NOMO-1 treated with dmso at 0.1 percent for 144 hours (cell line): ENCODE measurements around the gene RANBP2.
"Not testable (repeated sequence)": the region's sequence is repeated elsewhere in the genome, so short reads cannot be mapped to it uniquely, and the experiment has no call there.

Experiments
- DNase-seq: peaks from one replicate; lab custom pipeline; 2025; ENCODE audit not compliant: unreplicated experiment; lab: John Stamatoyannopoulos, UW

Gene RANBP2

DNA sequence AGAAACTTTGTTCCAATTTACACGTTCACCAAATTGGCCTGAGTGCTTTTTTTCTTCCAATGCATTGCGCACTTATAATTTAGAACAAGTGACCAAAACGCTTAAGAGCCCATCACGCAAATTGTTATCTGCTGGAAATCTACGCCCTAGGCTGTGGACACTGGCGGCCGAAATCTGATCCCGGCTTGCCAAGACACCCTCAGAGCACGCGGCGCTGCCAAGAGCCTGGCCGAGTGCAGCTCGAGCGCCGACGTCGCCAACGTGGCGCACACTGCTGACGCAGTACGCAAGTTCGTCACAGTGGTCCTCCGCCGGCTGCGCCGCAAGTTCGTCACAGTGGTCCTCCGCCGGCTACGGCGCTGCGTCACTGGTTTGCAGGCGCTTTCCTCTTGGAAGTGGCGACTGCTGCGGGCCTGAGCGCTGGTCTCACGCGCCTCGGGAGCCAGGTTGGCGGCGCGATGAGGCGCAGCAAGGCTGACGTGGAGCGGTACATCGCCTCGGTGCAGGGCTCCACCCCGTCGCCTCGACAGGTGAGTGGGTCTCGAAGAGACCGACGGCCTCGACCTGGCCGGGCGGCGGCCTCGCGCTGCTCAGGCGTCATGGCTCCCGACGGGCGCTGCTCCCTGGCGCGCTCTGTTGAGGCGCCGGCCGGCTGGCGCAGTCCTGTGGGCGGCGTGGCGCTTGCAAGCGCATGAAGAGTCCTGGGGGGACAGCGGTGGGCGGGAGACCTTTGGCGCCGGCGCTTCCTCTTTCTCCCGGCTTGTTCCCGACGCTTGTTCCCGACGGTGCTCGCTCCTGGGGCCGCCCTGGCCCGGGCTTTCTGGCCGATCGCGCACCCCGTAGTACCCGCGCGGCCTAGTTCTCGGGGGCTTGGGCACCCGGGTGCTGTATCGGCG lies at the start of gene RANBP2:
Gene RANBP2, plus strand, starts transcription at position 334 of the 896 bp plus-strand sequence. Its CDS starts 125 bp downstream, at position 459.
- DNase-seq: peak; percentile 92

DNA sequence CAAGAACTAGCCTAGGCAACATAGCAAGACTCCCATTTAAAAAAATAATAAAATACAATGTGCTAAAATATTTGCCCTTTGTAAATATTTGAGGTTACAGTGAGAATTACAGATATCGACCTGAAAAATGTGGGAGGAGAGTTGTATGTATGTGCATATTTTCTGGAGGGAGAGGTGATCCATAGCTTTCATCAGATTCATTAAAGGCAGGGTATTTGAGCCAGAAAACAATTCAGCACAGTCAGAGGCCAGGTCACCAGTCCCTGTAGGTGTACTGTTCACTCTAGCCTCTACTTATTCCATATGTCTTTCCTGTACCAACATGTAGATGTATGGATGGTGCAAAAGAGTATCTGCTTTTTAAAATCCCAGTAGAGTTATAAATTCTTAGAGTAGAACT lies 49.0 kb upstream of the RANBP2 start:
- not testable (repeated sequence) for DNase-seq

DNA sequence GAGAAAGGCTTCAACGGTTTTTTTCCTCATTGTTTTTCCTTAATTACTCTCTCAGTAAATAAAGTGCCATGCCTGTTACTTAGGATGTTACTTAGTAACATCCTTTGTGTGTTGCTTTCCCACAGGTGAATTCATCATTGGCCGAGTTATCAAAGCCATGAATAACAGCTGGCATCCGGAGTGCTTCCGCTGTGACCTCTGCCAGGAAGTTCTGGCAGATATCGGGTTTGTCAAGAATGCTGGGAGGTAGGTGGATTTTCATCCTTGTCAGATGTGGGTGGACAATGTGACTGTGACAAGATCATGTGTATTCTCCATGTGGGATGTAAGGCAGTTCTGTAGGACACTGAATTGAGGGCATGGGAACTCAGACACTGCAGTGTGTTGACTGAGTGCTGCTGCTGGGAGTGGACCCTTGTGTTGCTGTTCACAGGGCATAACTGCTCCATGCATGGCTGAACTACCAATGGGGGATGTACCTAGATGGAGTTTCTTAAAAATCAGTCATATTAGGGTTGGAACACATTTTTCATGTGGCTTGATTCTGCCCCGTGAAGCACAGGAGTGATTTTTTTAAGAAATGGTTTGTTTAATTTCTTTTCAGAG lies 47.0 kb upstream of the RANBP2 start:
- not testable (repeated sequence) for DNase-seq

DNA sequence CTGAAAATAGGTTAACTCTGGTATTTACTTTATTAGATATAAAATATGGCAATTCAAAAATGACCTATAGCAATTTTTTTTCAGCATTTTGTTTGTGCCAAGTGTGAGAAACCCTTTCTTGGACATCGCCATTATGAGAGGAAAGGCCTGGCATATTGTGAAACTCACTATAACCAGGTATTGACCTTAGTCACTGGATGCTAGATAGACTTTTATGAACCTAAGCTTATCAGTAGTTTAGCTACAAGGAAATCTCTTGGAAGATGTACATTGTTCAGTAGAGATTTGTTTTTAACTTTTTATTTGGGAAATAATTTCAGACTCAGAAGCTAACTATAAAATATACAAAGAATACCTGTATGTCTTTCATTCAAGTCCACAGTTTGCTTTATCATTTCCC lies 42.8 kb upstream of the RANBP2 start:
- not testable (repeated sequence) for DNase-seq

DNA sequence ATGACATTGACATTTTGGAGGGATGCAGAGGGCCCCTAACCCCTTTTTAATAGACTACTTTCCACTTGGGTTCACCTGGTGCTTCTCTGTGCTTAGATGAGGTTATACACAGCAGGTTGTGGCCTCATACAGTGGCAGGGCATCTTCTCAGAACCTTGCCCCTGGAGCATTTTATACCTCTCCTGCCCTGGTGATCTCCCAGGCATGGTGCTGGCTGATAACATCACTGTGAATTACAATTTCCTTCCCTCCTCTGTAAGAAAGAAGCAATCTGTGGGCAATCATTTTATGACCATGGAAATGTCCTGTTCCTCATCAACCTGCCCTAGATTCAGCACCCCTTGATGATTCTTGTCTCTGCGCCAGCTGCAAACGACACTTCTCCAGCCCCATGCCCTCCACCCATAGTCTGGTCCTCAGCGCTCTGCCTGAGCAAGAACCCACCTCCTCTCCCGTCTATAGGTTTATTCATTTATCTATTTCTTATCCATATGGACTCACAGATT lies 42.0 kb upstream of the RANBP2 start:
- DNase-seq: not testable (repeated sequence)

DNA sequence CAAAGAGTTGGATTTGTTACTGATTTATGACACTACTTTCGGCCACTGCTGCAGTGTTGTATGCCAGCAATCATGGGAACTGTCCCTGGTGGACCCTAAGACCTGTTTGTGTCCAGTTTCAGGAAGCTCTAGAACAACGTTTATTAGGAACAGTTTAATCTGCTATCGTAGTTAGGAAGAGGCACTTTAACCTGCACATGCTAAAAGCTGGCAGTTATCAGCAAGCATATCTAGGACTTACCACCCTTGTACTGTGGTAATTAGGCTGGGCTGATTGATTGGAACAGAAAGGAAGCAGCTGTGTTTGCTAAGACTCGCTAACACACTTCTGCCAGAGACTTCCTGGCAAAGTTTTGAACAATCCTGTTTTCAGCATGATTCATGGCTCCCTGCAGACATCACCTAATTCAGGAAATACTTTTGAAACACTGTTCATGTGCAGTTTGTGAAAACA lies 41.1 kb upstream of the RANBP2 start:
- not testable (repeated sequence) for DNase-seq

DNA sequence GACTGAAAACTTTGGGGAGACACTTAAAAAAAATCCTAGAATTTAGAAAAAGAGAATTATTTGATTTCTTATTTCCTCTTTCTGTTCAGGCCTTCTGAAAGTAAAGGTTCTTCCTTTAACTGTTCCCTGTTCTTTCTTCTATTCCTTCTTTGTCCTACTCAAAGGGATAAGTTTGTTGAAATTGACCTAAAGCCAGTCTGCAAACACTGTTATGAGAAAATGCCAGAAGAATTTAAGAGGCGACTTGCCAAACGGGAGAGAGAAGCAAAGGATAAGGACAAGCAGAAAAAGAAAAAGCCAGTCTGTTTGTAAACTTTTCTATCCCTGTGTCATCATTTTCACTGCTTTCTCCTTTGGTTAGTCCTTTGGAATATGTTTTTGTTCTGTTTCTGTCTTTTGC lies 38.5 kb upstream of the RANBP2 start:
- DNase-seq: not testable (repeated sequence)

DNA sequence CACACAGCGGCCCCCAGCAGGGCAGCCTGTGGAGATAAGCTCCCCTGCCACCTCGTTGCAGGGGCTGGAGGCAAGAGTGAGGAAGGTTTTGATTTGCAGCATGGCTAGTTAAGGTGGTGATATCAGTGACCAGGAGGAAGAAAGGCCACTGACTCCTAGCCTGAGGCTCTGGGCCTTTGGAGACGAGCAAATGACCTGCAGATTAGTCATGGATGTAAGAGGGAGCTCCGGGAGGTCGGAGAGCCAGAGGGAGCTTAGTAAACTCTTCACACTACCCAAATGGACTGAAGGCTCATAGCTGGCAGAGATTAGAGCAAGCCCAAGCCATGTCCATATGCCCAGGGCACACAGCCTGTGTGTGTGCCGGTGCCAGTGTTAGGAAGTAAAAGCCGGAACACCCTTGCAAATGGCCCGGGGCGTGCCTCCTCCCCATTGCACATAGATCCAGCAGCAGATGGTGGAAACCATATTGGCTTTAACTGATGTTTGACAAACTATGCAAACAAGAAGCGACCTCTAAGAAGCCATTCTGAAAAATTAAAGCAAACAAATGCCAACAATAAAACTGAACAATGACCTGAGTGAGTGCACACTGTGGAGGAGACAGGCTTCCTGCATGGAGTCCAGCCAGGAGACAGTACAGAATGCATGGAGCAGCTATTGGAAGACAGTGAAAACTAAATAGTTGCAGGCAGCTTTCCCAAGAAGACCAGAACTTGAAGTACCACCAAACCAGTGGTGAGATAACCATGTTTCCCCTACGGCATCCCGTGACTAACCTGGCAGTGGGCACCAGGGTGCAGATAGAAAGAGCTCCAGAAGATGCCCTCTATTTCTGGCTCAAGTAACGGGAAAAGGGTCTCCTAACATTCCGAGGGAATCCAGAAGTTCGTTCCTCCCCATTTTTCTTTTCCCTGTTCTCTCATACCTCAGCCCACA lies 30.2 kb upstream of the RANBP2 start:
- DNase-seq: not testable (repeated sequence)

DNA sequence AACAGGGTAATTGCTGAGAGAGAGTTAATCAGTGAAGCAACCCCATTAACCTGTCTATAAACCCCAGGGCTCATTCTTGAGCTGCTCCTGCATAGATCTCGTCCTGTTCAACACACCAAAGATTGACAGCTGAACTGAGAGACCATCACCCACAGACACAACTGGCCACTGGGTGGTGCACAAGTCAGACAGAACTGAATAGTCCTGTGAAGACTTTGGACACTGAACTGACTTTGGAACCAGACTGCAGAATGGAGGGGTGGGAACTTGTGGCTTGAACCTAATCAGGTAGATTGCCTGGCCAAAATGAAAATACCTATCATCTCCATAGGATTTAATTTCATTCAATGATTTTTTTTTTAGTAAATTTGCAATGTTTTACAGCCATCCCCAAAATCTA lies 29.3 kb upstream of the RANBP2 start:
- not testable (repeated sequence) for DNase-seq

DNA sequence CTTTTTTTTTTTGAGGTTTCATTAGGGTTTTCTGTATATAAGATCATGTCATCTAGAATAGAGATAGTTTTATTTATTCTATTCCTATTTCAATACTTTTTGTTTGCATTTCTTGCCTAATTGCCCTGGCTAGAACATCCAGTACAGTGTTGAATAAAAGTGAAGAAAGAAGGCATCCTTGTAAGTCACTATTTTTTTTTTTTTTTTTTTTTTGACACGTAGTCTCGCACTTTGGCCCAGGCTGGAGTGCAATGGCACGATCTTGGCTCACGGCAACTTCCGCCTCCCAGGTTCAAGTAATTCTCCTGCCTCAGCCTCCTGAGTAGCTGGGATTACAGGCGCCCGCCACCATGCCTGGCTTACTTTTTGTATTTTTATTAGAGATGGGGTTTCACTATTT lies 27.8 kb upstream of the RANBP2 start:
- DNase-seq: no peak

DNA sequence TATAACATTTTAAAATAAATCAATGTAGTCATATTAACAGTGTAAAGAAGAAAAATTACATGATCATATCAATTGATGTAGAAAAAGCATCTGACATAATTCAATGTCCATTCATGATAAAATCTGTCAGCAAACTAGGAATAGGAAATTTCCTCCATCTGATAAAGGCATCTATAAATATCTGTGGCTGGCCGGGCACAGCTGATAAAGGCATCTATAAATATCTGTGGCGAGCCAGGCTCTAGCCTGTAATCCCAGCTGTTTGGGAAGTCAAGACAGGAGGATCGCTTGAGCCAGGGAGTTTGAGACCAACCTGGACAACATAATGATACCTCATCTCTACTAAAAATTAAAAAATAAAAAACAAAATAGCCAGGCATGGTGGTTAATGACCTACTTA lies 18.1 kb upstream of the RANBP2 start:
- no peak for DNase-seq

DNA sequence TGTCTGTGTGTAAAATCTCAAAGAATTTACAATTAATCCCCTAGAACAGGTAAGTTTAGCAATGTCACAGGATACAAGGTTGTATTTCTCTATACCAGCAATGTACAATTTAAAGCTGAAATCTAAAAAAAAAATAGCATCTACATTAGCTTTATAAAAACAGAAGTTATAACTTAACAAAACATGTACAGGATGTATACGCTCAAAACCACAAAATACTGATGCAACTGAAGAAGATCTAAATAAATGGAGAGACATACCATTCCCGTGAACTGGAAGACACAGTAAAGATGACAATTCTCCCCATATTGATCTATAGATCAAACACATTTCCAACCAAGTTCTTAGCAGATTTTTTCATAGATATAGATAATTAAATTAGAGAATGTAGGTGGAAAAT lies 17.5 kb upstream of the RANBP2 start:
- no peak for DNase-seq

DNA sequence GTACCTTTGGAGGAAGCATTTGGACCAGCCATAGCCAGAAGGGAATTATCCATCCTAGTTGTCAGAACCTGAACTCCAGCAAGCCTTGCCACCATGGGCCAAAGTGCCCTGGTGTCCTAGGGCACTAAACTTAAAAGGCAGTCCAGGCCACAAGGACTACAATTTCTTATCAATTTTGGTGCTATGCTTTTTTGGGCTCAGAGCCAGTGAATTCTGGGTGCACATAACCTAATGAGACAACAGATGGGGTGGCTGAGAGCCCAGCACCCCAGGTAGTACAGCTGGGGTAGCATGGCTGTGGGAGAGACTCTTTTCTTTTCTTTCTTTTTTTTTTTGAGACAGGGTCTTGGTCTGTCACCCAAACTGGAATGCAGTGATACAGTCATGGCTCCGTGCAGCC lies 14.4 kb upstream of the RANBP2 start:
- no peak for DNase-seq

DNA sequence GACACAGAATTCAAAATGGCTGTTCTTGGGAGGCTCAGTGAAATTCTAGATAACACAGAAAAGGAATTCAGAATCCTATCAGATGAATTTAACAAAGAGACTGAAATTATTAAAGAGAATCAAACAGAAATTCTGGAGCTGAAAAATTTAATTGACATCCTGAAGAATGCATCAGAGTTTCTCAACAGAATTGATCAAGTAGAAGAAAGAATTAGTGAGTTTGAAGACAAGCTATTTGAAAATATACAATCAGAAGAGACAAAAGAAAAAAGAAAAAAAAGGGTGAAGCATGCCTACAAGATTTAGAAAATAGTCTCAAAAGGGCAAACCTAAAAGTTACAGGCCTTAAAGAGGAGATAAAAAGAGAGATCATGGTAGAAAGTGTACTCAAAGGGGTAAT lies 12.0 kb upstream of the RANBP2 start:
- no peak for DNase-seq

DNA sequence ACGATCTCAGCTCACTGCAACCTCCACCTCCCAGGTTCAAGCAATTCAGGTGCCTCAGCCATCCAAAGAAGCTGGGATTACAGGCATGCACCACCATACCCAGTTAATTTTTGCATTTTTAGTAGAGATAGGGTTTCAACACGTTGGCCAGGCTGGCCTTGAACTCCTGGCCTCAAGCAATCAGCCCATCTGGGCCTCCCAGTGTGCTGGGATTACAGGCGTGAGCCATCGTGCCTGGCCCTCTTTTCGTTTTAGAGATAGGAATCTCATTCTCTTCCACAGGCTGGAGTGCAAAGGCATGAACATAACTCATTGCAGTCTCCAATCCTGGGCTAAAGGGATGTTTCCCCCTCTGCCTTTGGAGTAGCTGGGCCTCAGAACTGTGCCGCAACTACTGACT lies 2.3 kb upstream of the RANBP2 start:
- not testable (repeated sequence) for DNase-seq

DNA sequence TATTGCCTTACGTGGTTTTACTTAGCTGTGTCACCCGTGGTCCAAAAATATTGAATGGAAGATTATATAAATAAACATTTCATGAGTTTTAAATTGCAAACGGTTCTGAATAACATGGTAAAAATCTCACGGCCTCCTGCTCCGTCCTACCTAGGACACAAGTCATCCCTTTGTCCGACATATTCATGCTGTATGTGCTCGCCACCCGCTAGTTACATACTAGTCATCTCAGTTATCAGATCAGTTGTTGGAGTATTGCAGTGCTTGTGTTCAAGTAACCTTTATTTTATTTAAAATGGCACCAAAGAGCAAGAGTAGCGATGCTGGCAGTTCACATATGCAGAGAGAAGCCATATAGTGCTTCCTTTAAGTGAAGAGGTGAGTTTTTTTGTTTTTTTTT lies 6.8 kb downstream of the RANBP2 start:
- DNase-seq: not testable (repeated sequence)

DNA sequence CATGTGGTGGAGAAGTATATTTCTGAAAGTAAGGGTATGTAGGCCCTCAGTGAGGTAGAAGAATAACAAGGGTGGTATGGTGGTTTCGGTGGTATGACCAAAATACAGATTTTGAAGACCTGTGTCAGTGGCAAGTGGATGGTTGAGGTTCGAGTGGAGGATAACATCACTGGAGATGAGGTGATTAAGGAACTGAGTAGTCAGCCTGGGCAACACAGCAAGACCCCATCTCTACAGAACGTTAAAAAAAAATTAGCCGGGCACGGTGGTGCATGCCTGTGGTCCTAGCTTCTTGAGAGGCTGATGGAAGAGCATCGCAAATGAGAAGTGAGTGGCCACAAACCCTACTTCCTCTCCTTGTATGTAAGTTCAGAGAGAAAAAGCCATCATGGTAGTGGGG lies 15.4 kb downstream of the RANBP2 start:
- not testable (repeated sequence) for DNase-seq

DNA sequence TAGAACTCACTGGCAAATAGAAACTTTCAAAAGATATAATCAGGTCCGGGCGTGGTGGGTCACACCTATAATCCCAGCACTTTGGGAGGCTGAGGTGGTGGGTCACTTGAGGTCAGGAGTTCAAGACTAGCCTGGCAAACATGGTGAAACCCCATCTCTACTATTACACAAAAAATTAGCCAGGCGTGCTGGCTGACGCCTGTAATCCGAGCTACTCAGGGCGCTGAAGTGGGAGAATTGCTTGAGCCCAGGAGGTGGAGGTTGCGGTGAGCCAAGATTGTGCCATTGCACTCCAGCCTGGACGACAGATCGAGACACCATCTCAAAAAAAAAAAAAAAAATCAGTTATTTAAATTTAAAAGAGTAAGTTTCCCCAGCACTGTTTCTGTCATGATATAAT lies 38.7 kb downstream of the RANBP2 start:
- DNase-seq: not testable (repeated sequence)

DNA sequence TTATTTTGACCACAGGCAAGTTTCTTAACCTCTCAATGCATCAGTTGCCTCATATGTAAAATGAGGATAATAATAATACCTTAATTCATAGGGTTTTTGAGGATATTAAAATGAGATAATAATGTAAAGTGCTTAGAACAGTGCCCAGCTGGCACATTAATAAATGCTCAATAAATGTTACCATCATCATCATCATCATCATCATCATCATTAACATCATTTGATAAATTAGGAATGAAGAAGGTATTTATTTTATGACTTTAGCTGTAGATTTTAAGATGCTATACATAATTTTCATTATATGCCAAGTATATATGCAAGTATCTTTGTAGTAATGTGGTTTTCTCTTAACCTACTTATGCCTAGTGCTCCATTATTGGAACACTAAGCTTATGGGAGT lies 43.3 kb downstream of the RANBP2 start:
- DNase-seq: not testable (repeated sequence)

DNA sequence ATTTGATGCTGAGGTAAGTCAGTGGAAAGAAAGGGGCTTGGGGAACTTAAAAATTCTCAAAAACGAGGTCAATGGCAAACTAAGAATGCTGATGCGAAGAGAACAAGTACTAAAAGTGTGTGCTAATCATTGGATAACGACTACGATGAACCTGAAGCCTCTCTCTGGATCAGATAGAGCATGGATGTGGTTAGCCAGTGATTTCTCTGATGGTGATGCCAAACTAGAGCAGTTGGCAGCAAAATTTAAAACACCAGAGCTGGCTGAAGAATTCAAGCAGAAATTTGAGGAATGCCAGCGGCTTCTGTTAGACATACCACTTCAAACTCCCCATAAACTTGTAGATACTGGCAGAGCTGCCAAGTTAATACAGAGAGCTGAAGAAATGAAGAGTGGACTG lies 47.4 kb downstream of the RANBP2 start:
- not testable (repeated sequence) for DNase-seq

DNA sequence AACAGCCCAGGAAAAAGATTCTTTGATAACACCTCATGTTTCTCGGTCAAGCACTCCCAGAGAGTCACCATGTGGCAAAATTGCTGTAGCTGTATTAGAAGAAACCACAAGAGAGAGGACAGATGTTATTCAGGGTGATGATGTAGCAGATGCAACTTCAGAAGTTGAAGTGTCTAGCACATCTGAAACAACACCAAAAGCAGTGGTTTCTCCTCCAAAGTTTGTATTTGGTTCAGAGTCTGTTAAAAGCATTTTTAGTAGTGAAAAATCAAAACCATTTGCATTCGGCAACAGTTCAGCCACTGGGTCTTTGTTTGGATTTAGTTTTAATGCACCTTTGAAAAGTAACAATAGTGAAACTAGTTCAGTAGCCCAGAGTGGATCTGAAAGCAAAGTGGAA lies 48.6 kb downstream of the RANBP2 start:
- not testable (repeated sequence) for DNase-seq
